GM15510 (cell line): ENCODE results near the gene TTYH3.

Experiments
- POLR2A ChIP-seq: IDR thresholded peaks from 3 replicates; pipeline ENCODE4 v1.6.1; 2011; ENCODE audit warnings: borderline replicate concordance; ENCODE audit not compliant: insufficient read length; ENCODE audit errors: extremely low read depth

TTYH3 gene

DNA sequence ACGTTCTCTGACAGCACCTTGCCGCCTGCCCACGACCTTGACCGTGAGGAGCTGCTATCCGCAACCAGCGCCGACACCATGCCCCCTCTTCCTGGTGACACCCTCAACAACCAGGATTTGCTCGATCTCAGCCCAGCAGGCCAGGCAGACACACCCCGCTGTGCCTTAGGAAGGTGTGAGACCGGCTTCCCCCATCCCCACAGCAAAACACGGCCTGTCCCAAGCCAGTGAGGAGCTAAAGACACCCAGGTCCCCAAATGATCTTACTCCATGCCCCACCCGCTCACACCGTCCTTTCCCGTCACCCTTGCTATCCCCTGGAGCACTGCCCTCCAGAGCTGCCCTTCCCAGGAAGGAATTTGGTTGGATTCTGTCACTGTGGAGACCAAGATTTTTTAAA, 21.3 kb upstream of the TTYH3 start:
- no peak for TF ChIP-seq POLR2A

DNA sequence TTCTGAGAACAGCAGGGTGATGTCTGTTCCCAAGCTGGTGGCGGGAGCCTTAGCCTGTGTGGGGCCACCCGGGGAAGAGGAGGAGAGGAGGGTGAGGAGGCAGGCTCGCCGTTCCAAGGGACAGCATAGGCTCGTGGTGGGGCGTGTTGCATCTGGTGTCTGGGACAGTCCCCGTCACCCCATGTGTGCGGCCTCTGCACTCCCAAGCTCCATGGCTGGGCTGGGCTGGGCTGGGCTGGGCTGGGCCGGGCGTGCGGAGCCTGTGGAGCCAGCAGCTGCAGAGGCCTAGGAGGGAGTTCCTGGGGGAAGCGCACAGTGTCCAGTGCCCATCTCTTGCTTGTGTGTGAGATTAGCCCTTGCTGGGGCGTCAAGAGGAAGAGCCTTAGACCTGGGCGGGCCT, 20.9 kb upstream of the TTYH3 start:
- TF ChIP-seq POLR2A, result no peak

DNA sequence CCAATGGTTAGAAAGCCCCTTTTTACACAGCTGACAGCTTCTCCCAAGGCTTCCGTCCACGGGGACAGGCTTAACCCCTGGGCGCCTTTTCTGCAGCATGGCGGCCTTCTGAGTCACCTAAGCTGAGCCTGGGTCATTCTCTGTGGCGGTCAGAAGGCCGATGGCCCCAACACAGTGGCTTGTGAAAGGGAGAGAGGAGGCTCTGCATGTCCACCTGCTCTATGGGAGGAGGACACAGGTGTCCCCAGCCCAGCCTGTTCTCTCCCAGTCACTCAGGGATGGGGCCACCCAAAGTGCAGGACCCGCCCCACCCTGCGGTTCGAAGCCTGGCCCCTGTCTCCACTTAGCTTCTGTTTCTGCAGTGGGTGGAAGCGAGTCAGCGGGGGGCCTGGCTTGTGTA, 20.4 kb upstream of the TTYH3 start:
- no peak for TF ChIP-seq POLR2A

DNA sequence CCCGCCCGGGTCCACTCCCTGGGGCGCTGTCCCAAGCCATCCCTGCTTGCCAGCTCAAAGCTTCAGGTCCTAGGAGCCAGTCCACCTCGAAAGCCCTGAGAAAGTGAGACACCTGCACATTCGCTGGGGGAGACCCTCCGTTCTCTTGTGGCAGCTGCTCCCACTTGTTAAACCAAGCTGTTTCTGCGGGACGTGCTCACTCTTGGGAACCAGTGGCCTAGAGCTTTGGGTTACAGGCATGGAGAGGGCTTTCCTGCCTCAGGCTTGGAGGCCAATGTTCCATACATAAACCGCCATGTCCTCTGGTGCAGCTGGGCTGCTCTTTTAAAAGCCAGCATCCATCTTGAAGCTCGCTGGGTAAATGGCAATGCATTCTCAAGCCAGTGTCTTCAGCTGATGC, 19.9 kb upstream of the TTYH3 start:
- TF ChIP-seq POLR2A, result no peak

DNA sequence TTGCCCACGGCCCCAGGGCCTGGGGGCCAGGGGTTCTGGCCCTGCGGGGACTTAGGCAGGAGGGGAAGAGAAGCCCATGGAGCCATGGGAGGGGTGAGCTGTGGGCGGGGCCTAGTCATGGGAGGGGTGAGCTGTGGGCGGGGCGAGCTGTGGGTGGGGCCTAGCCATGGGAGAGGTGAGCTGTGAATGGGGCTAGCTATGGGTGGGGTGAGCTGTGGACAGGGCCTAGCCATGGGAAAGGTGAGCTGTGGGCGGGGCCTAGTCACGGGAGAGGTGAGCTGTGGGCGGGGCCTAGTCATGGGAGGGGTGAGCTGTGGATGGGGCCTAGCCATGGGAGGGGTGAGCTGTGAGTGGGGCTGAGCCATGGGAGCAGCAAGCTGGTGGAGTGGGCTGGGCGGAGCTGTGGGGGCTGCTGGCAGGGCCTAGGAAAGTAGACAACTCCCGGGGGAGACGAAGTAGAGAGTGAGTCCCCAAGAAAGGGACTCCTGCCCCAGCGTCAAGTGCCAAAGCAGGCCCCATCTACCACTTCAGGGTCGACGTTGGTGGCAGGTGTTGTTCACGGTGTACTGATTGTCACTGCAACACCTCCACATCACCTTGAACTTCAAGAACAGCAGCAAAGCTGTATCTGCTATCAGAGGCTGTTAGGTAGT, 19.2 kb upstream of the TTYH3 start:
- TF ChIP-seq POLR2A, result no peak

DNA sequence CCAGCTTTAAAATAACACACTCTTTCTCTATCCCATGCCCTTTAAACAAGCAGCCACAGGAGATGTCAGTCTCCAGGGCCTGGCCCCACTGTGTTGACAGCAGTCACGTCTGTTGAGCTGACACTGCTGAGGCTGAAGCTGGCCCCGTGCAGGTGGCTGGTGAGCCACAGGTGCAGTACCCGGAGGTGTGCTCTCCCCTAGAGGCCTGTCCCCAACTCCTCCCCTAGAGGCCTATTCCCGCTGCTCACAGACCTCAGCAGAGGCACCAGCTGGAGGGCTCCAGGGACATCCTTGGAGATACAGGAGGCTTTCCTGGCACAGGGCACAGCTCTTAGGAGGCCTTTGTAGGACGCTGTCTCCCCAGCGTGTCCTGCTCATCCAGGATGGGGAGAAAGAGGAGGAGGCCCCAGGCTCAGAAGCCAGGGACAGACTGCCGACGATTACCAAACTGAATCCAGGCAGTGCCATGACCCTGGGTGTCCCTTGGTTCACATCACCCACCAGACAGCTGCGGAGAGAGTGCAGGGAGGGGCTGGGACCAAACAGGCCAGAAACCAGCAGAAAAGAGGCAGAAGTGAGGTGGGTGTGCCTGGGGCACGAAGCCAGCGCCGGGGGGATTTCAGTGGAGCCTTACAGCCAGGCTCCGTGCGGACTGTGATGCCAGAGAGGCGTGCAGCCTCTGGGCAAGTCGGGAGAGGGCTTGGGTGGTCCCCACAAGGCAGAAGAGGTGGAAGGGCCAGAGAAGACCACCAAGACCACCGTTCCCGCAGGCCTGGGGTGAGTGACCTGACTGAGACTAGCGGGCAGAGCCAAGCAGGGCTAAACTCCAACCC, 18.5 kb upstream of the TTYH3 start:
- TF ChIP-seq POLR2A, result no peak

DNA sequence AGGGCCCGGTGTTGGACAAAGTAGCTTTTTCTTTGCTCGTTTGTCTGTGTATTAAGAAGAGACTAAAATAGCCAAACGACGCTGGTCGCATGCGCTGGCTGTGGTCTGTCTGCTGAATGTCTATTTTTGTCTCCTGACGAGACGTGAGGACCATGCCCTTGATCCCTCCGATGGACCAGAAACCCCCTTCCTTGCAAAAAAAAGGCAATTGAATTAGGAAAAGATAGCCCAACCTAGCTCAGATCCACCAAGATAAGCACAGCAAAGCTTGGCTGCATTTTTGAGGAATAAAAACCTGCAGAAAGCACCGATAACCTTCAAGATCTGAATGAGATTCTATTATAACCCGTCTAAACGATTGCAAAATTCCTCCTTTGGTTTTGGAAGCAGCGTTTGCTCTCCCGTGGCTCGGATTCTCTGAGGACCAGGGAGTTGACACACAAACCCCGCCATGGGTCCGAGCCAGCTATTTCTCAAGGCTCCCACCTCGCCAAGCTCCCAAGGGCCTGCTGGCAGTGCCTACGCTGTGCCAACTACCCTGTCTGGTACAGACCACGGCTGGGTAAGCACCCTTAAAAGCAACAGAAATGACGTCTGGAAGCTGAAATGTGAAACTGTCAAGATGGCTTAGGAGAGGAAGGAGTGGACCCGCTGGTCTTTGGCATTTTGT, 17.7 kb upstream of the TTYH3 start:
- TF ChIP-seq POLR2A, result no peak

DNA sequence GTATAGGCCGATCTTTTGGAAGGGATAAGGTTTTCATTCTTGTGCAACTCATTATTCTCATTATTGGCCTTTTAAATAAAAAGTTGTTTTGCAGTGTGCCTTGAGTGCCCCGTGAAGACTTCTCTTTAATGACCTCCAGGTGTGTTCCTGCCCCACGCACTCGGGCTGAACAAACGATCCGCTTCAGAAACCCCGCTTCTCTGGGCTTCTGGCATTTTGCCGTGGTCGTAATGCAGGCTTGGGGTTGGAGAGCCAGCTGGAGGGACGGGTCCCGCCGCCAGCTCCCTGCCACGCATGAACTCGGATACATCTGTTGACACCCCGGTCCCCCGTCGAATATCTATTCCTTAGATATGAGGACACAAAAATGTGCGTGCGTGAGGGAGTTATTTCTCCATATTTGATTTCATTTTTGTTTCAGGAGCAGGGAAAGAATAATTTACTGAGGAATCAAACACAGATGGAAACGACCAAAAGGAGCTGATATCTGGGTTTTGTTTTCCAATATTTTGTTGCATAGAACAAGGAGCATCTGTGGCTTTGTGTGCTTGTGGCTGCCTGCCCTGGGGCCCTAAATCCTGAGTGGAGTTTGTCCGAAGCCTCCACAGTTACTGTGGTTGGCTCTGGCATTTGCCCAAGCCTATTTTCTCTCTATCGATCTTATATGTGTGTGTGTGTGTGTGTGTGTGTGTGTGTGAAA, 17.0 kb upstream of the TTYH3 start:
- no peak for TF ChIP-seq POLR2A

DNA sequence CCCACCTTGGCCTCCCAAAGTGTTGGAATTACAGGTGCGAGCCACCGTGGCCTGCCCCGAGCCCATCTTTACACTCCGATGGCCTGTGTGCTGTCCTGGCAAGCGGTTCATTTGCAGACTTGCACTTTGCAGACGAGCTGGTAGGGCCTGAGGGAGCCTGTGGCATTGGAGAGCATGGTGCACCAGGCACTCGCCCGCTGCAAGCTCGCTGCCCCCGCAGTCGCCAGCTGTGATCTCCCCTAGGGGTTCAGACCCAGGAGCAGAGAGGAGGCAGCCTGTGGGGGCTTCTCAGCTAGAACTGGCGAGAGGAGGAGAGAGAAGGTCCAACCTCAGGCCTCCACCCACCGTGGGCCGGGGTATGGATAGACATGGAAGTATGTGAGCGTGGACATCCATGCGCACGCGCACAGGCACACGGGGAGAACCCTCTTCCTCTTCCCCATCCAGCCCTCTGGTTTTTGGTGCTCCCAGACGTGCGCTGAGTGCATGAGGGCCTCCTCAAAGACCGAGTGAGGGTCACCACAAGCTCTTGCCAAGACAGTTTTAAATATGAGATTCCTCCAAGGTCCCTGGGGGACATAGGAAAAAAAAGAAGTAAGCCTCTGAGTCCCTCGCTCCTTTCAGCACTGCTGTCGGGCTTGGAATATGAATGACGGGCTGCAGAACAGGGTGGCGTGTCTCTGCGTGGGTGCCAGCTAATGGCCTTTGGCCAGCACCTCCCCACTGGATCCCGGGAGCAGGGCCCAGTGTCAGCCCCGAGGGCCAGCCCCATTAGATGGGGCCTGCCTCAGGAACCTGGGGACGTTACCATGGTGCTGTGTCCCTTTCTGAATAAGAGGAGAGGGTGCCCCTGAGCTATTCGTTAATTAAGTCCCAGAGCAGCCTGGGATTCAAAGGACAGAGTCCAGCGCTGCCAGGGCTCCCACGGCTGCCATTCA, 15.1 kb upstream of the TTYH3 start:
- no peak for TF ChIP-seq POLR2A

DNA sequence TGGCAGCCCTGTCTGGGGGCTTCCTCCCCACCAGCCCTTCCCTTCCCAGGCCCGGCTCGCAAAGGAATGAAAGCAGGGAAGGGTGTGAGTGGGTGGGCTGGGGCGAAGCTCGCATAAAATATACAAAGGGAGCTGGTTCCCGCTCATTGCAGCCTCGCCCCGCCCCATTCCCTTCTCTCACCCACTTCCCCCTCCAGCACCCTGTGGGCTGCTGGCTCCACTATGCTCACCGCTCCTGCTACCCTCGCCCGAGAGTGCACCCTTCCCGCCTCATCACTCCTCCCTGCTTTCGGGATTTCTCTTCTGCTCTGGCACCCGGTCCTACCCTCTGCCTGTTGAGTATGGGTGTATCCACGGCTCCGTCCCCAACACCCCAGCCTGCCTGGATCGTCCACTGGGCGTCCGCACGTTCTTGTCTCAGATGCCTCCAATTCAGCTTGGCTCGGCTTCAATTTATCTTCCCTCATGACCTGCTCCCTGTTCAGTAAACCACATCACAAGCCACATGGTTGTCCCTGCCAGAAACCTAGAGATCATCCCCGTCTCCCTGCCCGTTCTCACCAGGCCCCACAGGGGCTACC, 14.4 kb upstream of the TTYH3 start:
- no peak for TF ChIP-seq POLR2A

DNA sequence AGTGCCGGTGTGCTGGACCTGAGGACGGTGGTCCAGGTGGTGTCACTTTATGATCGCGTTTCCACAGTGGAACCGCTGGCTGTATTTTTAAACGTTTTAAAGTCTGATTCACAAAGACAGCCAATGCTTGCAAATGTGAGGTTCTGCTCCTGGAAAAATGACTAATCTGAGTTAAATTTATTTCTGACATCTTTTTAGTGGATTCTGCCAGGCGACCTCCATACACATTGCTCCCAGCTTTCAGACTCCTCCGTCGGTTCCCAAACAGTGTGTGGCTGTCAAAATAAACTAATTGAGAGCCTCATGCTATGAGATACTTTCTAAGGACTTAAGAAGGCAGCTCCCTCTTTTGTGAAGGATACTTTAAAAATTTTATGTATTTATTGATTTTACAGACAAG, 12.7 kb upstream of the TTYH3 start:
- no peak for TF ChIP-seq POLR2A

DNA sequence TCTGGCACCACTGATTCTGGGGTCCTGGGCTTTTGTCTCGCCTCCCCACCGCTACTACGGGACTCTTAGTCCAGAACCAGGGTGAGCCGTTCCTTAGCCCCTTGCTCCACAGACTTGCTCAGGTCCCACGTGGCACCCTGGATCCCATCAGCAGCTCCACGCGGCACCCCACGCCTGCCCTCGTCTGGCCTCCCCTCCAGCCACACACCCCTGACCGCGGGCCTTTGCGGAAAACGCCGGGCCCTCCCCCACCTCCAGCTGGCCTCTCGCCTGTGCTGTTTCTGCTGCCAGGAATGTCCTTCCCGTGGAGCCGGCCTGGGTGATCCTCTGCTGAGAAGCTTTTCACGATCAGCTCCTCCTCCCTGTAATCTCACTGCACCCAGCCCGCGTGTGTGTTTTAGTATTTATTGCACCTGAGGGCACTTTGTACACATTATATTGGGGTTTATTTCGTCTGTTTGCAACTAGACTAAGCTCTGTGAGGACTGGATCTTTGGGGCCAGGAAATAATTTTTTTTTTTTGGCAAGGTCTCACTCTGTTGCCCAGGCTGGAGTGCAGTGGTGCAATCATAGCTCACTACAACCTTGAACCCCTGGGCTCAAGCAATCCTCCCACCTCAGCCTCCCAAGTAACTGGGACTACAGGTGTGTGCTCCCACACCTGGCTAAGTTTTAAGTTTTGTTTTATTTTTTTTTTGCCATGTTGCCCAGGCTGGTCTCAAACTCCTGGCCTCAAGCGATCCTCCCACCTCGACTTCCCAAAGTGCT, 10.5 kb upstream of the TTYH3 start:
- no peak for TF ChIP-seq POLR2A
